Measurements from ENCODE around the gene PMFBP1.

GRCh38 chr16:72094266-72094610 lies 77.7 kb downstream of the PMFBP1 start:
- TF ChIP-seq, protein P1, sequence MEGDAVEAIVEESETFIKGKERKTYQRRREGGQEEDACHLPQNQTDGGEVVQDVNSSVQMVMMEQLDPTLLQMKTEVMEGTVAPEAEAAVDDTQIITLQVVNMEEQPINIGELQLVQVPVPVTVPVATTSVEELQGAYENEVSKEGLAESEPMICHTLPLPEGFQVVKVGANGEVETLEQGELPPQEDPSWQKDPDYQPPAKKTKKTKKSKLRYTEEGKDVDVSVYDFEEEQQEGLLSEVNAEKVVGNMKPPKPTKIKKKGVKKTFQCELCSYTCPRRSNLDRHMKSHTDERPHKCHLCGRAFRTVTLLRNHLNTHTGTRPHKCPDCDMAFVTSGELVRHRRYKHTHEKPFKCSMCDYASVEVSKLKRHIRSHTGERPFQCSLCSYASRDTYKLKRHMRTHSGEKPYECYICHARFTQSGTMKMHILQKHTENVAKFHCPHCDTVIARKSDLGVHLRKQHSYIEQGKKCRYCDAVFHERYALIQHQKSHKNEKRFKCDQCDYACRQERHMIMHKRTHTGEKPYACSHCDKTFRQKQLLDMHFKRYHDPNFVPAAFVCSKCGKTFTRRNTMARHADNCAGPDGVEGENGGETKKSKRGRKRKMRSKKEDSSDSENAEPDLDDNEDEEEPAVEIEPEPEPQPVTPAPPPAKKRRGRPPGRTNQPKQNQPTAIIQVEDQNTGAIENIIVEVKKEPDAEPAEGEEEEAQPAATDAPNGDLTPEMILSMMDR (IDR thresholded peaks at IDR 0.05): no peak
- no peak for TF ChIP-seq EZH2 (IDR thresholded peaks at IDR 0.05; ENCODE audit: borderline replicate concordance, insufficient read depth, low read depth, low read length, poor library complexity, severe bottlenecking)
